Measurements from ENCODE around the gene CAPRIN1.

Gene CAPRIN1

DNA sequence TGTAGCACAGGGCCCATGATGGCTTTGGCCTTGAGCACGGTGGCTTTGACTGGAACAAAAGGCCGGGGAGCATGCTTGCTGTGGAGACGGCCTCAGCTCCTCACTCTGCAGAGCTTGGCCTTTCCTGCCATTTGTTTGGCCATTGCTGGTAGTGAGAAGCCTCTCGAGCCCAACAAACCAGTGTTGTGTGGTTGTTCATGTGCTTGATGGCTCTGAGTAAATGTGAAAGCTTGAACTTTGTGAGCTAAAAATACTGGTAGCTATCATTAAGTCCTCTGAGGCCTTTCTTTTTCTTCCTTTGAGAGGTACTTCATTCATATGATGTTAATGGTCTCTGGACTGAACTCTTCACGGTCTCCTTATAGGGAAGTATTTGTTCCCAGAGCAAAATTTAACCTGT lies 93.5 kb downstream of the CAPRIN1 start:
- H3K27me3 ChIP-seq (ENCODE audit: insufficient read depth, poor library complexity, severe bottlenecking): no peaks in the 10 kb centered on the region
- TF ChIP-seq CTCF (IDR thresholded peaks at IDR 0.05; ENCODE audit: poor library complexity, severe bottlenecking): no peak
- H3K4me3 ChIP-seq (ENCODE audit: severe bottlenecking): no peak overlapping the region
- no peaks in the 10 kb centered on the region for H3K4me1 ChIP-seq (ENCODE audit: insufficient read depth, poor library complexity, severe bottlenecking)
- no peak for ATAC-seq (ENCODE audit: low read depth)
- H3K36me3 ChIP-seq (ENCODE audit: low read depth): peaks cover 96% of the 10 kb centered on the region
- H3K27ac ChIP-seq (ENCODE audit: poor library complexity, severe bottlenecking): no peak overlapping the region
- no peak for DNase-seq (ENCODE audit: low spot score)
- H3K9me3 ChIP-seq (ENCODE audit: severe bottlenecking): no peaks in the 10 kb centered on the region

DNA sequence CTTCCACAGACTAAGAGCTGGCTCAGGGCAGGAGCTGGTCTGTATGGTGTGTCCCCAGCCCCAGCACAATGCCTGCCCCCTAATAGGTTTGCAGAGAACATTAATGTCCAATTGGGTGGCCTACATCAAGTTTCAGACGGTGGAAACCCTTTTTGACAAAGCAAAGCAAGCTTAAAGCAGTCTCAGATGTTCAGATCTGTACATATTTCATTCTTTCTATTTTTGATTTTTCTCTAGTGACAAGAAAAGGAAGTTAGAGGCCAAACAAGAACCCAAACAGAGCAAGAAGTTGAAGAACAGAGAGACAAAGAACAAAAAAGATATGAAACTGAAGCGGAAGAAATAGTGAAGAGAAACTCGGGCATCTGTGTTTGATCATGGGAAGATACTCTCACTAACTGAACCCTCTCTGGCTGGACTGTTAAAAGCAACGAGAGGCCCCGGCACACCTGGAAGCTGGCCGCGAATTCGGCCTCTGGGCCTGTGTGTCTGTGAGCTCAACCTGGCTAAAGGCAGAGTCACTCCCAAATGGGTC lies 94.4 kb downstream of the CAPRIN1 start:
- ATAC-seq (ENCODE audit: low read depth) (no peak), DNase-seq (ENCODE audit: low spot score) (no peak)
- Histone ChIP-seq H3K27ac (ENCODE audit: poor library complexity, severe bottlenecking) (no peak overlapping the region), H3K9me3 (ENCODE audit: severe bottlenecking) (no peaks in the 10 kb centered on the region), H3K27me3 (ENCODE audit: insufficient read depth, poor library complexity, severe bottlenecking) (no peaks in the 10 kb centered on the region), H3K36me3 (ENCODE audit: low read depth) (peaks cover 93% of the 10 kb centered on the region), H3K4me3 (ENCODE audit: severe bottlenecking) (no peak overlapping the region), H3K4me1 (ENCODE audit: insufficient read depth, poor library complexity, severe bottlenecking) (no peaks in the 10 kb centered on the region)
- TF ChIP-seq CTCF (IDR thresholded peaks at IDR 0.05; ENCODE audit: poor library complexity, severe bottlenecking): no peak

DNA sequence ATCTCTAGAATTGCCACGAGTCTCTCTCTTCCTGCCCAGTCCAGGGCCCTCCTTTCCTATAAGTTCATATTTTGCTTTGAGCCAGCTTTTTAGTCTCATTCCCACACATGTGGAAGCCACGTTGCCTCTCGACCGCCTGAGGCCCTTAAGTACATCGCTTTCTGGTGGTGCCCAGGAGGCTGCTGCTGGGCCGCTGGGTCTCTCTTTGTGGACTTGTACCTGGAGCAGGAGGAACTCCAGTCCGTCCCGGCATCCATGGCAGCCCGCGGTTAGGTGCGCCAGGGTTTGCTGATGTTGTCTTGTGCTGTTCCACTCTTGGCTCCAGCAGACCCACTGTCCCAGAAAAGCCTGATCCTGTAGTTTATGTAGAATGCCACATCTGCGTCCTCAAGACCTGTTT lies 94.9 kb downstream of the CAPRIN1 start:
- no peak for ATAC-seq (ENCODE audit: low read depth)
- no peaks in the 10 kb centered on the region for H3K4me1 ChIP-seq (ENCODE audit: insufficient read depth, poor library complexity, severe bottlenecking)
- no peaks in the 10 kb centered on the region for H3K27me3 ChIP-seq (ENCODE audit: insufficient read depth, poor library complexity, severe bottlenecking)
- H3K36me3 ChIP-seq (ENCODE audit: low read depth): peaks cover 88% of the 10 kb centered on the region
- no peaks in the 10 kb centered on the region for H3K9me3 ChIP-seq (ENCODE audit: severe bottlenecking)
- no peak for TF ChIP-seq CTCF (IDR thresholded peaks at IDR 0.05; ENCODE audit: poor library complexity, severe bottlenecking)
- DNase-seq (ENCODE audit: low spot score): no peak
- no peak overlapping the region for H3K27ac ChIP-seq (ENCODE audit: poor library complexity, severe bottlenecking)
- H3K4me3 ChIP-seq (ENCODE audit: severe bottlenecking): no peak overlapping the region

DNA sequence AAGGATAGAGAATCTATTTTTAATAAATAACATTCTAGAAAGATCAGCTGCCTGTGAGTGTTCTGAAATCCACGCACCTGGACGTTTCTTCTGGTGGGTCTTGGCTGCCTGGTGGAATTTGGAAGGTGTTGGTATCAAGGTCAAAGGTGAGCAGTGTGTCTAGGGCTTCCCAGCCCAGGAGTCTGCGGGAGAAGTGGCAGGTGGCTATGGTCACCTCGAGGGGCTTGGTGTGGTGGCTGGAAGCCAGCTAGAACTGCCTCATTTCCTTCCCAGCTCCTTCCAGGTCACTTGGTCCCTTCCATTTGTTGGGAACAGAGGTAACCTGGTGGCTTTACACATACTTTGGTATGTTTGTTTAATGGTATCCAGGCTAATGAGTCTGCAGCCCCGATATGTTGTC lies 95.3 kb downstream of the CAPRIN1 start:
- no peak overlapping the region for H3K27ac ChIP-seq (ENCODE audit: poor library complexity, severe bottlenecking)
- no peaks in the 10 kb centered on the region for H3K9me3 ChIP-seq (ENCODE audit: severe bottlenecking)
- DNase-seq (ENCODE audit: low spot score): no peak
- no peak for TF ChIP-seq CTCF (IDR thresholded peaks at IDR 0.05; ENCODE audit: poor library complexity, severe bottlenecking)
- no peaks in the 10 kb centered on the region for H3K4me1 ChIP-seq (ENCODE audit: insufficient read depth, poor library complexity, severe bottlenecking)
- no peak for ATAC-seq (ENCODE audit: low read depth)
- H3K4me3 ChIP-seq (ENCODE audit: severe bottlenecking): no peak overlapping the region
- H3K27me3 ChIP-seq (ENCODE audit: insufficient read depth, poor library complexity, severe bottlenecking): no peaks in the 10 kb centered on the region
- peaks cover 84% of the 10 kb centered on the region for H3K36me3 ChIP-seq (ENCODE audit: low read depth)

DNA sequence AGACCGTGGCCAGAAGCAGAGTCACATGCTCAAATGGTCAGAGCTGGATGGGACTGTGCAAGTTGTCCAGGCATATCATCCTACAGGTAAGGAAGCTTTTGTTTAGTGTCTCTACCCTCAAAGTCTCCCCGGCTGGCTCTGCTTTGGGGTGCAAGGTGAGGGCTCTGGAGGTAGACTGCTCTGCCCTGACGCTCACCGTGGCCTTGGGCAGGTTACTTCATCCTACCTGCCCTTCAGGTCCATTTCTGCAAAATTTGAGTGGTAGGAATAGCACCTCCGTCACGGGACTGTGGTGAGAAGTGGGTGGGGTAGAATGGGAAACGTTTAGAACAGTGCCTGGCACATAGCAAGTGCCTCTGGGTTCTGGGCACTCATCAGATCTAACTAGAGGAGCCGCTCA lies 96.0 kb downstream of the CAPRIN1 start:
- no peak for DNase-seq (ENCODE audit: low spot score)
- Histone ChIP-seq H3K9me3 (ENCODE audit: severe bottlenecking) (no peaks in the 10 kb centered on the region), H3K36me3 (ENCODE audit: low read depth) (peaks cover 77% of the 10 kb centered on the region), H3K27me3 (ENCODE audit: insufficient read depth, poor library complexity, severe bottlenecking) (no peaks in the 10 kb centered on the region), H3K4me3 (ENCODE audit: severe bottlenecking) (no peak overlapping the region), H3K27ac (ENCODE audit: poor library complexity, severe bottlenecking) (no peak overlapping the region), H3K4me1 (ENCODE audit: insufficient read depth, poor library complexity, severe bottlenecking) (no peaks in the 10 kb centered on the region)
- TF ChIP-seq CTCF (IDR thresholded peaks at IDR 0.05; ENCODE audit: poor library complexity, severe bottlenecking): no peak
- ATAC-seq (ENCODE audit: low read depth): no peak

All from RWPE2 (cell line).